ENCODE measurements around the gene ARNT2.

The ARNT2 gene

DNA sequence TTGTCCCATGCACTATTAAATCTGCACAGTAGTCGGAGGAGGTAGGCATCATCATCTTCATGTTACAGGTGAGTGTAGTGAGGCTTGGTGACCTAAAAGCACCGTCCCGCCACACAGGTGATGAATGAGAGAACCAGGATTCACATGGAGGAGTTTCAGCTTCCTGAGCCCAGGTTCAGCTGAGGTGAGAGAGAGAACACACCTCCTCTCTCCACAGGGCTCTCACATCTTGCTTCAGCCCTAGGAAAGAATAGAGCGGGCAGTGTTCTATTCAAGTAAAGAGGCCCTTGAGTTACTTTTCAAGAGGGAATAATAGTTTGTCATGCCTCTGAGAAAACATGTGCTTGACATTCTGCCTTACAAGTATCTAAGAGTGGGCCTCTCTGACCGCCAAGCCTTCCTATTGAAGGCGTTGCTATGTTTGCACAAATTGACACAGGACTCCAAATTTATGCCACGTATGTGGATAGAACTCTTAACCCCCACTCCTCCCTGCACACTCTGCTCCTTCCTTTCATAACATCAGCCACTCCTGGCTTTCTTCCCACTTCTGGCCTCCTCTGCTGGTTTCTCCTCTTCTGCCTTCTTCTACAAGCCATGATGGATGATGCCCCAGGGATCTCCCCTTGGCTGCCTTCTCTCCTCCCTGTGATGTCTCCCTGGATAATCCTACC is 152.6 kb downstream of the ARNT2 start:
- no peak for DNase-seq (ENCODE audit: low read depth in 2 of 2)

- DNase-seq (ENCODE audit: low read depth in 2 of 2): no peak
Observed at GRCh38 chr15:80557441-80558234, 153.5 kb downstream of the ARNT2 start.

DNA sequence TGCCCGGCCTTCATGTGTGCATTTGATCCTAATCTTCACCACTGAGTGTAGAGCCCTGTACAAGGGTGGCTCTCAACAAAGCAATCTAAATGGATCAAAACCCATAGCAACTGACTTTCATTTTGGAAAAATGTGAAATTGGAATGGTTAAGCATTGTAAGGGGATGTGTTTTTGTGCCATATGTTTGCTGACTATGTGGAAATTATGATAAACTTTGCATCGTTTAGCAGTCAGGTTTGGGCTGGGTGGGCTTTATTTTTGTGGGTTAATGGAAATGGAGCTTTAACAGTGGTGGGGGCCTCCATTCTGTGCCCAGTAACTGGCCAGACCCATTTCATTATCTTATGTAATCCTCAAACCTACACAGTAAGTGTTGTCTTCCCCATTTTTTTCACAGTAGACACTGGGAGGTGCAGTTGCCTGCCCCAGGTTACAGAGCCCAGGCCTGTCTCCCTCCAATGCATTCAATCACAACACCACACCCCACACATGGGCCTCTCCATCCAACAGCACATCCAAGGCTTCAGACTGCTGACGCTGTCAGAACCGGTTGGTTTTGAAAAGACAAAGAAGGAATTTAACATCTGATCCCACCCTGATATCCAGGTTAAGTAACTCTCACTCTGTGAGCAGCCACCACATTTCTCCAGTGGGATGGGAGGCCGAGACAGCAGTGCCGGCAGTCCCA is 154.6 kb downstream of the ARNT2 start:
- no peak for DNase-seq (ENCODE audit: low read depth in 2 of 2)

DNA sequence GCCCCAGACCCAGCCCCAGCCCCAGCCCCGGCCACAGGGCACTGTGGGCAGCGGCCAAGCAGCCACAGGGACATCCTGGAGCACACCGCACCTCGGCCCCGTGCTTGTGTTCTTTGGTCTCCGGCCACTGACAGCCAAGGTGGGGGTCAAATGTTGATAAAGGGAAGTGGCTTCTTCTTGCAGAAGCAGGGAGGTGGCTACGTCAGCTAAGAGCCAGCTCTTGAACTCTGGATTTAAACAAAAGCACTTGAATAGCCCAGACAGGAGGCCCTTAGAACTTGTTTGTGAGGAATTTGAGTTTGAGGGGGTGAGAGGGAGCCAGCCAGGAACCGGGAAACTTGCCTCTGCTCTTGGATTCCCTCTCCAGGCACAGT is 155.1 kb downstream of the ARNT2 start:
- DNase-seq (ENCODE audit: low read depth in 2 of 2): no peak

DNA sequence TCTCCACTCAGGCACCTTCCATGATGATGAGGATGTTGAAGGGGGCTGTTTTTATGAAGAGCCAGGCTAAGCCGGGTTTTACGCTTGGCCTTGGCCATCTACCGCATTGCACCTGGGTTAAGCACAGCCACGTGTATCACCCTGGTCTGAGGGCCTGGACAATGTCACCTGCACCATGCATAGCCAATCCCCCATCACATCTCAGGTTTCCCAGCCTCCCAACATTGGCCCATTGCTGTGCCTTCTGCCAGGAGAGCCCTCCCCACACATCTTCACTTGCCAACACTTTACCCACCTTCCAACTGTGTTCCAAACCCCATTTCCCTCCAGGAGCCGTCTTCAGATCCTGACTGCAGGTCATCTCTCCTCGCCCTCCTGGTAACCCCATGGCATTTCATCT is 155.6 kb downstream of the ARNT2 start:
- no peak for DNase-seq (ENCODE audit: low read depth in 2 of 2)

GRCh38 chr15:80560601-80561400 is 156.6 kb downstream of the ARNT2 start:
- DNase-seq (ENCODE audit: low read depth in 2 of 2): no peak

DNA sequence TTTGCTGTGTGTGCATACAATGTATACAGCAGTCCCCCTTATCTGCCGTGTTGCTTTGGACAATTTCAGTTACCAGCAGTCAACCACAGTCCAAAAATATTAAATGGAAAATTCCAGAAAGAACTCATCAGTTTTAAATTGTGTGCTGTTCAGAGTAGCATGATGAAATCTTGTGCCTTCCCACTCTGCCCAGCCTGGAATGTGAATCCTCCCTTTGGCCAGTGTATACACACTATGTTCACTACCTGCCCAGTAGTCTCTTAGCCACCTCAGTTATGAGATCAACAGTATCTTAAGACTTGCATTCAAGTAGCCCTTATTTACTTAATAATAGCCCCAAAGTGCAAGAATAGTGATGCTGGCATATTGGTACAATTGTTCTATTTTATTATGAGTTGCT is 157.3 kb downstream of the ARNT2 start:
- DNase-seq (ENCODE audit: low read depth in 2 of 2): no peak

DNA sequence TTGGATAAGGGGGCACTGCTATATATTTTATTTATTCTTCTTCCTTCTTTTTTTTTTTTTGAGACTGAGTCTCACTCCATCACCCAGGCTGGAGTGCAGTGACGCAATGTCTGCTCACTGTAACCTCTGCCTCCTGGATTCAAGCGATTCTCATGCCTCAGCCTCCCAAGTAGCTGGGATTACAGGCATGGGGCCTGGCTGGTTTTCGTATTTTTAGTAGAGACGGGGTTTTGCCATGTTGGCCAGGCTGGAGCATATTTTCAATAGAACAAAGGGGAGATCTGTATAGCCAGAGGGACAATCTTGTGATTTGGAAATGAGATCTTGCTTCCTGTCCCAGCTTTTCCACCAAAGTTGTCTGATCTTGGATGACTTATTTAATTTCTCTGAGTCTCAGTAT is 157.9 kb downstream of the ARNT2 start:
- no peak for DNase-seq (ENCODE audit: low read depth in 2 of 2)

- DNase-seq (ENCODE audit: low read depth in 2 of 2): no peak
Observed at GRCh38 chr15:80562846-80563245, 158.7 kb downstream of the ARNT2 start.

DNA sequence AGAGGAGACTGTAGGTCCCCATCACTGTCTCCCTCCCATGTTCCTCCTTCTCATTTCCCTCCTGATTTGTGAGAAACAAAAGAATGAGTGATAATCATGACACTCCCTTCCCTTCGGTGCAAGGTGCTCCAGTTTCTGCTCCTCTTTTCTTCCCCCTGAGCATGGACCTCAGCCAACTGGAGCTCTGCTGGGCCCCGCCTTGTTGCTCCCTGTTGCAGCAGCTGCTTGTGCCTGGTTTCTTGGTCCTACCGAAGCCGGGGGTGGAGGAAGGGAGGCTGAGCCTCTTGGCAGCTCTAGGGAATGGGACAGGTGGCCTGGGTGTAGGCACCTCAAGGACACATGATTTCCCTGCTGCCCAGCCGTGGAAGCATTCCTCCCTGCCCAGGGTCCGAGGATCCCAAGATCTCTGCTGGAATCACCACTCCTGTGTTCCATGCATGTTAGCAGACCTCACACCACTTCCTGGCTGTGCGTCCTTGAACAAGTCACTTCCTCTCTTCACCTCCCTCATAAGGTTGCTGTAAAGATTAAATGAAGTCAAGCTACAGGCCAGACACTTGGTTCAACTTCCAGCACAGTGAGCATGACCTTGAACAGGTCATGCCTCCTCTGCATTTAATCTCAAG is 159.3 kb downstream of the ARNT2 start:
- DNase-seq (ENCODE audit: low read depth in 2 of 2): no peak

- DNase-seq (ENCODE audit: low read depth in 2 of 2): no peak
Observed at GRCh38 chr15:80564056-80564455, 159.9 kb downstream of the ARNT2 start.

DNA sequence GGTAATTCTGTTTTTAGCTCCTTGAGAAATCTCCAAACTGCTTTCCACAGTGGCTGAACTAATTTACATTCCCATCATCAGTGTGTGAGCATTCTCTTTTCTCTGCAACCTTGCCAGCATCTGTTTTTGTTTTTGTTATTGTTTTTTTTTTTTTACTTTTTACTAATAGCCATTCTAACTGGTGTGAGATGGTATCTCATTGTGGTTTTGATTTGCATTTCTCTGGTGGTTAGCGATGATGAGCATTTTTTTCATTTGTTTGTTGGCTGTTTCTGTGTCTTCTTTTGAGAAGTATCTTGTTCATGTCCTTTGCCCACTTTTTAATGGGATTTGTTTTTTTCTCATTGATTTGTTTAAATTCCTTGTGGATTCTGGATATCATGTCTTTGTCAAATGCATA is 161.2 kb downstream of the ARNT2 start:
- no peak for DNase-seq (ENCODE audit: low read depth in 2 of 2)

GRCh38 chr15:80565988-80566387 is 161.8 kb downstream of the ARNT2 start:
- no peak for DNase-seq (ENCODE audit: low read depth in 2 of 2)

- DNase-seq (ENCODE audit: low read depth in 2 of 2): peak in 1 of 2 donors; percentile 5
Observed at GRCh38 chr15:80567721-80568157, 163.6 kb downstream of the ARNT2 start.

GRCh38 chr15:80568298-80568697 is 164.1 kb downstream of the ARNT2 start:
- no peak for DNase-seq (ENCODE audit: low read depth in 2 of 2)

DNA sequence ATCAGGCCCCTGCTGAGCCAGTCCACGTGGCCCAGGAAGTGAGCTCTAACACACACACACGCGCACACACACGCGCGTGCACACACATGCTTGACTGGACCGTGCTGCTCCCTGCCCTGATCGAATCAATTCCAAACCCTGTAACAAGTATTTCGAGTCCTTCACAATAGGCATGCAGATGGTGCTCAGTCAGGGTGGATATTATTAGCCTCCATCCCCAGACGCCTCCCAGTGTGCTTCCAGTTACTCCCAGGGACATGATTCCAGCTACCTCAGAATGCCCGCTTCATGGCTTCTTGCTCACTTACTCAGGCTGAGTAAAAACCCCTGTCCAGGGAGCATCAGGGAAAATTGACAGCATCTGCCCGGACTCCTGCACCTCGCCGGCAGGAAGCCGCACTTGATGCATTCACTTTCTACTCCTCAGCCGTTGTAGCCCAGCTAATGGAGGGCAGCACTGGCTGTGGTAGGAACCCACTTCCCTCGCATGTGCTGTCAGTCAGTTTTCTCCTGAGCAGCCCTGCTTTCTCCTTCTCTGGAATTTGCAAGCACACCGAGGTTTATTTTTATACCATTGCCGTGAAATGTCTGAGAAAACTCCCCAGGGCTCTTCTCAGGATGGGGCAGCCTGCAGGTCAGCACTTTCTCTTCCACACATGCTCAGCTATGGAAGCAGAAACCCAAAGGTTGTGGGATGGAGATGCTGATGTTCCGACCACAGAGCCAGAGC is 164.9 kb downstream of the ARNT2 start:
- DNase-seq (ENCODE audit: low read depth in 2 of 2): no peak

DNA sequence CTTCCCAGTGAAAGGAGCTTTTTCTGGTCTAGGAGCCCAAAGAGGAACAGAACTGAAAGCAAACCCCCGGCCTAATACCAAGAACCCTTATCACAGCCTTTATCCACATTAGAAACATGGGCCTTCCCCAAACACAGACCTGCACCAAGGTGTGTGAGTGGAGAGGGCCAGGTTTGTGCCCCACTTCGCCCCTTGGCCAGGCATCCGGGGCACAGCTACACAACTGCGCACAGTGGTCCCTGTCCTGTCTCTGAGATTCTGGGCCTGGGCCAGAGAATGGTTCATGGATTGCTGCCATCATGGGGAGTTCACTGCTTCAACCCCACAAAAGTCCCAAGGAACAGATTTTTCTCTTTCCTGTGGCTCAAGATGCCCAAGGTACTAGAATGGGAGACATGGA is 165.5 kb downstream of the ARNT2 start:
- DNase-seq (ENCODE audit: low read depth in 2 of 2): no peak

GRCh38 chr15:80570553-80570952 is 166.4 kb downstream of the ARNT2 start:
- no peak for DNase-seq (ENCODE audit: low read depth in 2 of 2)

DNA sequence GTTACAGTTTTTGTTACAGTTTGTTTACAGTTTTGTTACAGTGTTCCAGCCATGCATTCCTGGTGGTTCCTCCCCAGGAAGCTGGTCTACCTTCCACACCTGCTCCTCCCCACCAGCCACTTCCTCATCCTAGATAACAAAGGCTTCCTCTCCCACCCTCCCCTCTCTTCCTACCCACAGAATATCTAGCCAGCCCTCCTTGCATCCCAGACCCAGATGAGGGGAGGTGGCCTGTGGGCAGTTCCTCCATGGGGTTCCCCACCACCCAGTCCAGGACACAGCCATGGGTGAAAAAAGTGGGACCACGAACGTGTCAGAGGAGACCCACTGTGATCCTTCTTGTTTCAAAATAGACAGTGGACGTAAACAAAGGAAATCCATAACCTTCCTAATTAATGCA is 168.2 kb downstream of the ARNT2 start:
- DNase-seq (ENCODE audit: low read depth in 2 of 2): no peak

DNA sequence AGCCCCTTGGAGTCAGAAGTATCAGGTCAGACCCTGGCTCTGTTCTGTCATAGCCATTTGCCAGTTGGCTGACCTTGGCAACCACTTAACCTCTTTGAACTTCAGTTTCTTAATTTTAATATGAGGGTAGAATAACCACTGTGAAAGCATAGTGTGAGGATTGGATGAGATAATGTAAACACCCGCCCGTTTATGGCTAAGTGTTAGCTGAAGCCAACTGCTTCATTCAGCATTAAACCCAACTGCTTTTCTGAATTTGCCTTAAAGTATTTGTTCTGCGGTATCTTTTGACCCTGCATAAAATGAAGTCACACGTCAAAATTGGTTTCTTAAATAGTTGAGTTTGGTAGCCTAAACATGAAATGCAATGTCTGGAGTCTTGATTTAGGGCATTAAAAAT is 169.4 kb downstream of the ARNT2 start:
- DNase-seq (ENCODE audit: low read depth in 2 of 2): no peak

DNA sequence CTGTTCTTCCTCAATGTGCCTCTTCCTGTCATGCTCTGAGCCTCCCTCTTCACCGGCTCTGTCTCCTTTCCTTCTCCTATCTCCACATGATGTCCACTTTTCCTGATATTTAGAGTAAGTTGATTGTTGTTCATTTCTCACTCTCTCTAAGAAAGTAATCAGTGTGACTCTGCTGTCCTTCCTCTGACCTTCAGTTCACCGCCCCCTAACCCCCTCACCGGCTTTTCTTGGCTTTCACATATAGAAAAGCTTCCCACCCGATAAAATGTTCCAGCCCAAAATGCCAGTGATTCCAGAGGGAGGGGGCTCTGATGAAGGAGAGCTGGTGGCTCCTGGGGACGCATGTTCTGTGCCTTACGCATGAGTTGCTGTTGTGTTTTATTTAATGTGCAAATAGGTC is 170.4 kb downstream of the ARNT2 start:
- DNase-seq (ENCODE audit: low read depth in 2 of 2): no peak

All from stimulated activated CD4-positive, alpha-beta T cell treated with anti-CD3 and anti-CD28 coated beads, Interleukin-15, amount 100 ng/mL, for 48 hours (primary cell).